Measurements from ENCODE around the gene DDX54.

Gene DDX54

DNA sequence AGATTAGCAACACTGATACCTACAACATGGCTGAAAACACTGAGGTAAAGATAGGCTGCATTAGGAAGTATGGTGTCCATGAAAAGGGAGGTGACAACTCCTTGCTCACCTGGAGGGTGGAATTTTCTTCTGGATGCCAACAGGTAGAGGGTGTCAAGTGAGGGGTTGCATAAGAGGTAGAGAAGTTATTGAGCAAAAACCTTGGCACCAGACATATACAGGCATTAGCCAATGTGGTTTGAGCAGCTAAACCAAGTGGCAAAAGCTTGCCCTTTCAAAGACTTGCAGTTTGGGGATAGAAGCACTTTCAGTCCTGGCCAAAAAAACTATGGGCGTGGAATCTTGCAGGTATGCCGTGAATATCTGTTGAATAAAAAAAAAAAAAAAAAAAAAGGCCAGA, 4.1 kb upstream of the DDX54 start:
- no peak for DNase-seq

DNA sequence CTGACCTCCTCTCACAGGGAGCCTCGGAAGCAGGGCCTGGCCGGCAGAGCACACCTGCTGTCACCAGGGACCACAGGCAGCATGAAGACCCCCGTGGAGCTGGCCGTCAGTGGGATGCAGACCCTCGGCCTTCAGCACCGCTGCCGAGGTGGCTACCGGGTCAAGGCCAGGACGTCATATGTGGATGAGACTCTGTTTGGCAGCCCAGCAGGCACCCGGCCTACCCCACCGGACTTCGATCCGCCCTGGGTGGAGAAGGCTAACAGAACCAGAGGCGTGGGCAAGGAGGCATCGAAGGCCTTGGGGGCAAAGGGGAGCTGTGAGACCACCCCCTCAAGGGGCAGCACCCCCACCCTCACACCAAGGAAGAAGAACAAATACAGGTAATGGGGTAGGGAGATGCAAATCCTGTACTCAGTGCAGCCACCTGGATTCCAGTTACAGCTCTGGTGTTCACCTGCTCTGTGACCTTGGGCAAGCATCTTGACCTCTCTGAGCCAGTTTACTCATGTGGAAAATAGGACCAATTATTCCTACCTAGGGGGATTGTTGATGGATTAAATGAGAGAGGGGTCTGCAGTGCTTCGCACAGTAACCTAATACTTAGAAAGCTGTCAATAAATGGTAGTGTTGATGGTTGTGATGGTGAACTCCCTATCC, 1.5 kb upstream of the DDX54 start:
- no peak for DNase-seq

GRCh38 chr12:113186033-113186365, 721 bp upstream of the DDX54 start:
- DNase-seq: no peak

DNA sequence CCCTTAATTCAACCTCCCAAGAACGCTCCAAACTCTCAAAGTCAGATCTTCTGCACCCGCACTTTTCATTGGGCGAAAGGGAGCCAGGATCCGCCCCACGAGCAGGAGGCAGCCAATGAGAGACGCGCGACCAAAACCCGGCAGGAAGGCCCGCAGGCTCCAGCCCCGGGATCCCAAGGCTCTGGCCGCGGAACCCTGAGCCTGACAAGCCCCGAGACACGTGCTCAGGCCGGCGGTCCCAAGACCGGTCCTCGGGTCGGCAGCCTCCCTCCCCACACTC, 438 bp downstream of the DDX54 start:
- peak; percentile 86 for DNase-seq

GRCh38 chr12:113184098-113184899, 979 bp downstream of the DDX54 start:
- DNase-seq: no peak

GRCh38 chr12:113183030-113183589, 2.2 kb downstream of the DDX54 start:
- no peak for DNase-seq

- DNase-seq: no peak
These were observed 3.3 kb downstream of the DDX54 start for GRCh38 chr12:113181975-113182374.

DNA sequence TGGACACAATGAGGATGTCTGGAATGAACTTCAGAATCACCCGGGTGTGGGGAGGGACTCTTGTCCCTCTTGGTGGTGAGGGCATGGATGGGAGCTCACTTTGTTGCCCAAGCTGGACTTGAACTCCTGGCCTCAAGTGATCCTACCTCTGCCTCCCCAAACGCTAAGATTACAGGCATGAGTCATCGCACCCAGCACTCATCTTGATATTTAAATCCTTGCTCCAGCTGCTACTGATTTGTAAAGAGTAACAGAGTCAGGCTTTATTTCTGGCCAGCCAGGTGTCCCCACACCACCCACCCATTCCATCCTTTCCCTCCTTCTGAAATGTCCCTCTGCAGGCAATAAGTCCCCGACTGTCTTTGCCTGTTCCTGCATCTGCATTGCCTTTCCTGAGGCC, 4.9 kb downstream of the DDX54 start:
- no peak for DNase-seq

DNA sequence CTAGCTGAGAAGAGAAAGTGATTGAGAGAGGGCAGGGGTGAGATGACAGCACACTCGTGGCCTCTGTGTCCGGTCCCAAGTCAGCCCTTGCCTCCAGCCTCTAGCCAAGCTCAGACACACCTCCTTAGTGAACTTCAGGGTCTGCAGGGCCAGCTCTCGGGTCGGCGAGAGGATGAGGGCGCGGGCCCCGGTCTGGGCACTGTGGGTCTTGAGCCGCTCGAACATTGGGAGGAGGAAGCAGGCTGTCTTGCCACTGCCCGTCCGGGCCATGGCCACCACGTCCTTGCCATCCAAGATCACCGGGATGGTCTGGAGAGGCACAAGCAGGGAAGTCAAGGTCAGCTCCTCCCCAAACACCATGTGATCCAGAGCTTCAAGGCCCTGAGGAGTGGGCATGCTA, 6.3 kb downstream of the DDX54 start:
- DNase-seq: no peak

DNA sequence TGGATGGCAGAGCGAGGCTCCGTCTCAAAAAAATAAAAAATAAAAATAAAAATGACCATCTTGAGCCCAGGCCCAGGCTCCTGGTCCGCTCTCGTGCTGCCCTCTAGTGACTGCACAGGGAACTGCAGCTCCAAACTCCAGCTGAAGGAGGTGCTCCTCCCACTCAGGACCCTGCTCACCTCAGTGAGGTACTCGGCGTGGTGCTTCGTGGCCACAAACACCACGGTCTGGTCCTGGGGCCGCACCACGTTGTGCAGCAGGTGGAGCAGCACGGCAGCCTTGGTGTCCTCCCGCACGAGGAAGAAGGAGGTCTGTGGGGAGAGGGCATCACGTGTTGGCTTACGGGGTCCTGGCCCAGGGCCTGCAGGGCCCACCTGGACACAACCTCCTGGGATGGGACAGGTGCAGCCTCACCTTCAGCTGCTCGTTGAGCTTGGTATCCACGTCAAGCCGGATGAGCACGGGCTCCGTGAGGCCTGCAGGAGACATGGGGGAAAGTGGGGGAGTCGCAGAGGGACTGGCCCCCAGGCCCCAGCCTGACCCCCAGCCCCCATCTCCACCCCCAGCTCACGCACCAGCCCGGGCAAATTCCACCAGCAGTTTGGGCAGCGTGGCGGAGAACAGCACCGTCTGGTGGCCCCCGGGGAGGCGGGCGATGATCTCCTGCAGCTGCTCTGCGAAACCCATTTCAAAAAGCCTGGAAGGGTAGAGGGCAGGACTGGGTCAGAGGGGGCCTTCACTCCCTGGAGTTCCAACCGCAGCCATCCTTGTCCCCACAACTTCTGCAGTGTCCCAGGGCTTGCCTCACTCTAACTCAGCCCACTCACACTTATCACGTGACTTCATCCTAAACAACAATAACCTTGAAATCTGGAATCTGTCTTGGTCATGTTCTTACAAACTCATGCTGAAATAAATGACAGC, 10.6 kb downstream of the DDX54 start:
- DNase-seq: peak; percentile 66 to 81

GRCh38 chr12:113173081-113173698, 12.1 kb downstream of the DDX54 start:
- no peak for DNase-seq

DNA sequence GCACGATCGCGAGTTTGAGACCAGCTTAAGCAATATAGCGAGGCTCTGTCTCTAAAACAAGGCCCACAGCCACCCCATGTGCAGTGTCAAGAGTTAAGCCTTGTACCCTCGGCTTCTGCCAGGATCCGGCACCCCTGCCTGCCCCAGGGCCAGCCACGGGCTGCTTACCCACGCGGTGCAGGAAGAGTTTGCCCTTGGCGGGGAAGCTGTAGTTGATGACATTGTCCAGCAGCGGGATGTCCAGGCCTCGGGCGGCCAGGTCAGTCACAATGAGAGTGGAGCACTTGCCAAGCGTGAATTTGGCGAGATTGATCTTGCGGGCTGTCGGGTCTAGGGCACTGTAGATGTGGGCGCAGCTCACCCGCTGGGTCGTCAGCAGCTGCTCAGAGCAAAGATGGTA, 13.1 kb downstream of the DDX54 start:
- DNase-seq: no peak

DNA sequence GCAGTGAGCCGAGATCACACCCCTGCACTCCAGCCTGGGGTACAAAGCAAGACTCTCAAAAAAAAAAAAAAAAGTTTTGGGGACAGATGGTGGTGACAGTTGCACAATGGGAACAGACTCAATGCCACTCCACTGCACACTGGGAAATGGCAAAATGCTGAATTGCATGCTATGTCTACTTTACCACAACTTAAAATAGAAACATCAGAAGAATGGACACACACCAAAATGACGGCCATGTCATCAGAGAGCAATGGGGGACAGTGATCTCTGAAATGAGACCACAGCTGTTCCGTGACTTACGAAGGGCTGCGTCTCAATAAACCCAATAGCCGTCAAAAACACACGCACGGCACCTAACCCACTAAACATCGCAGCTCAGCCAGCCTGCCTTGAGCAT, 13.7 kb downstream of the DDX54 start:
- no peak for DNase-seq

DNA sequence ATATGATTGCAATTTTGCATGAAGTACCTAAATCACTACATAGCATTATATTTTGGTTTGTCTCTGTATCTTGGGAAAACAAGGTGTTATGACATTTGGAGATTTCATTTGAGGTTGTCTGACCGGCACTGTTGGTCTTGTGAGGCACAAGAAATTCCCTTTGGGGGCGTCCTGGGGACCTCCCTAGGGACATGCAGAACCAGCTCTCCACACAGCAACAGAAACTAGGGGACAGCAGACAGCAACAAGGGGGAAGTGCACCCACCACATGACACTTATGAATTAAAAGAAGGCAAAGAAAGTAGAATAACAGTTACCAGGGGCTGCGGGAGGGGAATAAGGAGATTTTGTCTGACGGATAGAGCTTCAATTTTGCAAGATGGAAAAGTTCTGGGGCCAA, 14.4 kb downstream of the DDX54 start:
- no peak for DNase-seq

GRCh38 chr12:113170457-113170856, 14.8 kb downstream of the DDX54 start:
- no peak for DNase-seq

DNA sequence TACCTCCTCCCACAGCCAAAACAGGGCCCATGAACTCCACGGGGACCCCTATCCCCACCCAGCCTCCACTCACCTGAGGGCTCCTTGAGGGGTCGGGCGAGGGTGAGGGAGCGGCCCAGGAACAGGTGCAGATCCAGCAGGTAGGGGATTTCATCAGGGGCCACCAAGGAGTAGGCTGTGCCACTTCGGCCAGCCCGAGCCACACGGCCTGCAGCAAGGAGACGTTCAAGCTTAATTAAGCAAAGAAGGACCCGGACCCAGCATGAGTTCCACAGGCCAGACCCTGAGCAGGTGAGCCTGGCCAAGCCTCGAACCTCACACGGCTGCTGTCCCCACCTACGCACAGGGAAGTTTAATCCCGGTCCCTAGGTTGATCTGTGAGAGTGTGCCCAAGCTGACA, 15.6 kb downstream of the DDX54 start:
- DNase-seq: no peak

DNA sequence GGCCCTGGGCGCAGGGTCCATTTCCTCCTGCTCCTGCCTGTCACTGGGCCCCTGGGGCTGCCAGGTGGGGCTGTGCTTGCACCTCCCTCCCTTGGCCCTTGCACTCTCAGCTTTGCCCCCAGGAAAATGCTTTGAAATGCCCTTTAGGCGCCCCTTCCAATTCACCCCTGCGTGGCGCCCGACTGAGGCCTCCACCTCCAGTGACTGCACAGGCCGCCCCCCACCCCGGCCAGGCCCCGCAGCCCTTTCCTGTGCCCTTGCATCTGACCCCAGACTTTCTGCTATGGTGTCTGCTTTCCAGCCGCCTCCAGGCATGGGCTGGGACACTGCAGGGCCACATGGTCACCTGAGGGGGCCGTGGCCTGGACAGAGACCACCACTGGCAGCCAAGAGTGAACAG, 17.4 kb downstream of the DDX54 start:
- no peak for DNase-seq

DNA sequence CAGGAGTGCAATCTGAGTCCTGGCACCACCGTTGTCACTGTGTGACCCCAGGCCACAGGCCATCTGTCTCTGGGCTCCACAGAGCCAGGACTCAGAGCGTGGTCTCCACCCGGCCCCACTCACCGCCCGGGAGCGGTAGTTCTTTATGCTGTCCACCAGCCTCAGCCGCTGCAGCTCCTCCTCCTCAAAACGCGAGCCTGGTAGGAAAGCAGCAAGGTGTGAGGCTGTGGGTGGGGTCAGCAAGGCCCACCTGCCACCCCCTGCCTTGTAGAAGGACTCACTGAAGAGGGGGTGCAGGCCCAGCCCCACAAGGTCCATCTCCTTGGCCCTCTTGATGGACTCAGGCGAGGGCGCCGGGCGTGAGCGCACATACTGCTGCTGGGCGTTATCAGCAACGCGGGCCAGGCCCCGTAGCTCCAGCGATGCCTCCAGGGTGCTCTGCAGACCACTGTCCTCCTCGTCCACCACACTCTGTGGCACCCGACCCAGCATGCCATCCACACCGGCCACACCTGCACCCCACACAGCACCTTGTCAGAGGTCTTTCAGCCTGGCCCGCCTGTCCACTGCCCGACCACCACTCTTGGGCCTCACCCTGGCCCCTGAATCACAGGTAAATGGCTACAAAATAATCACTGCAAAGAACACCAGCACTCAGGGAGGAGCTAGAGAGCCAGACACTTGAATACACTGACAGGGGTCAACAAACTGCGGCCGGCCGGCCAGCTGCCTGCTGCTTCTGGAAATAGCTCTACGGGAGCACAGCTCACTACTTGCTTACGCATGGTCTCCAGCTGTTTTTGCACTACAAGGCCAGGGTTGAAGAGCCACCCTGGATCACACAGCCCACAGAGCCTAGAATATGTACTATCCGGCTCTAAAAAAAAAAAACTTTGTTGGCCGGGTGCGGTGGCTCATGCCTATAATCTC, 19.5 kb downstream of the DDX54 start:
- DNase-seq: no peak

GRCh38 chr12:113164014-113164413, 21.3 kb downstream of the DDX54 start:
- no peak for DNase-seq

- no peak for DNase-seq
These were observed 22.3 kb downstream of the DDX54 start for GRCh38 chr12:113163030-113163360.

DNA sequence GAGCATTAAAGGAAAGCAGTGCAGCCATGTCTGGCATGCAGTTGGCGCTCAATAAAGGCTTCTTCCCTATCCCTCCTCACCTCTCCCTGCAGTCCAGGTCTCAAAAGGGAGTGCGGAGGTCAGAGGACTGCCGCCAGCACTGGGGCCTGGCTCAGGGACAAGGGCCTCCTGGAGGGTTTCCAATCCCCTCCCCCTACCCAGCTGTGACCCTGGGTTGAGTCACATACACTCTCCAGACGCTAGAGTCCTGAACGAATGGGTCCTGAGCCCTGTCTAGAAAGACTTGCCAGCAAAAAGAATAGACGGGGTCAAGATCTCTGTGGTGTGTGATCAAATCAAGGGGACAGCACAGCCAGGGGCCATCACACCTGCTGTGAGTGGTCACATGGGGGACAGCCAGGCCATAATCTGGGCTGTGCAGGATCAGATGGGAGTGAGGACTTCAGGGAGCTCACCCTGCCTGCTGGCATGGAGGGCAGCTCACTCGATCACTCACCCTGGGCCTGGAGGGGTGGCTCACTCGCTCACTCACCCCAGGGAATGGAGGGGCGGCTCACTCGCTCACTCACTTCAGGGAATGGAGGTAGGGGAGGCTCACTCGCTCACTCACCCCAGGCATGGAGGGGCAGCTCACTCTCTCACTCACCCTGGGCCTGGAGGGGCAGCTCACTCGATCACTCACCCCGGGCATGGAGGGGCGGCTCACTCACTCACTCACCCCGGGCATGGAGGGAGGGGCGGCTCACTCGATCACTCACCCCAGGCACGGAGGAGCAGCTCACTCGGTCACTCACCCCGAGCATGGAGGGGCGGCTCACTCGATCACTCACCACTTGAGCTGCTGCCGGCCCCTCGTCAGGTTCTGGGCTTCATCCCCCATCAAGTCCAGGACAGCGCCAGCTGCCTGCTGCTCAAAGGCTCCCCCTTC, 22.9 kb downstream of the DDX54 start:
- DNase-seq: no peak

Data from activated CD4-positive, alpha-beta T cell treated with anti-CD3 and anti-CD28 coated beads for 4 hours (primary cell).